ENCODE measurements around the gene IGF2R. TPM values are rescaled to one million over a fixed set of nuclear protein-coding genes. Genes with fewer than 3 reads are reported as not detected.
"Not testable (repeated sequence)": the region's sequence is repeated elsewhere in the genome, so short reads cannot be mapped to it uniquely, and the experiment has no call there.

Gene IGF2R
- total RNA-seq, 1 donor from 2014 or later = 156 TPM

GRCh38 chr6:159961528-159961927 lies 7.4 kb upstream of the IGF2R start:
- H3K36me3 ChIP-seq = no peaks in the 10 kb centered on the region
- TF ChIP-seq CTCF (IDR thresholded peaks at IDR 0.05) = no peak
- H3K9me3 ChIP-seq = no peaks in the 10 kb centered on the region
- intact Hi-C loops (cut with DNase I) = no loop called here
- H3K27ac ChIP-seq = no peak overlapping the region
- peaks cover 7% of the 10 kb centered on the region for H3K4me1 ChIP-seq
- no peaks in the 10 kb centered on the region for H3K27me3 ChIP-seq (ENCODE audit: low read depth)
- DNase-seq = no peak
- no peak overlapping the region for H3K4me3 ChIP-seq
- ATAC-seq = no peak

GRCh38 chr6:159963111-159963510 lies 5.8 kb upstream of the IGF2R start:
- H3K9me3 ChIP-seq = no peaks in the 10 kb centered on the region
- H3K36me3 ChIP-seq = no peaks in the 10 kb centered on the region
- TF ChIP-seq CTCF (IDR thresholded peaks at IDR 0.05) = no peak
- intact Hi-C loops (cut with DNase I) = no loop called here
- H3K27ac ChIP-seq = no peak overlapping the region
- ATAC-seq = no peak
- no peak for DNase-seq
- no peak overlapping the region for H3K4me3 ChIP-seq
- H3K4me1 ChIP-seq = peaks cover 7% of the 10 kb centered on the region
- H3K27me3 ChIP-seq (ENCODE audit: low read depth) = no peaks in the 10 kb centered on the region

GRCh38 chr6:159964046-159964445 lies 4.8 kb upstream of the IGF2R start:
- no peaks in the 10 kb centered on the region for H3K36me3 ChIP-seq
- H3K27ac ChIP-seq = no peak overlapping the region
- ATAC-seq = no peak
- TF ChIP-seq CTCF (IDR thresholded peaks at IDR 0.05) = no peak
- no peak overlapping the region for H3K4me3 ChIP-seq
- H3K27me3 ChIP-seq (ENCODE audit: low read depth) = no peaks in the 10 kb centered on the region
- H3K9me3 ChIP-seq = no peaks in the 10 kb centered on the region
- no peak for DNase-seq
- H3K4me1 ChIP-seq = peaks cover 7% of the 10 kb centered on the region
- intact Hi-C loops (cut with DNase I) = no loop called here

- TF ChIP-seq CTCF (IDR thresholded peaks at IDR 0.05) = no peak
- Histone ChIP-seq H3K27me3 (ENCODE audit: low read depth) (no peaks in the 10 kb centered on the region), H3K27ac (no peak overlapping the region), H3K4me3 (no peak overlapping the region), H3K36me3 (no peaks in the 10 kb centered on the region), H3K9me3 (no peaks in the 10 kb centered on the region), H3K4me1 (peaks cover 14% of the 10 kb centered on the region)
- no peak for ATAC-seq
- DNase-seq = no peak
- intact Hi-C loops (cut with DNase I) = no loop called here
Measured at GRCh38 chr6:159966339-159966738, 2.5 kb upstream of the IGF2R start.

GRCh38 chr6:159966981-159967380 lies 1.9 kb upstream of the IGF2R start:
- Histone ChIP-seq H3K36me3 (no peaks in the 10 kb centered on the region), H3K9me3 (no peaks in the 10 kb centered on the region), H3K4me3 (no peak overlapping the region), H3K4me1 (peaks cover 20% of the 10 kb centered on the region), H3K27me3 (ENCODE audit: low read depth) (no peaks in the 10 kb centered on the region), H3K27ac (no peak overlapping the region)
- TF ChIP-seq CTCF (IDR thresholded peaks at IDR 0.05) = no peak
- ATAC-seq (no peak), DNase-seq (no peak)
- intact Hi-C loops (cut with DNase I) = no loop called here

- DNase-seq; ATAC-seq; intact Hi-C loops (cut with DNase I); H3K27ac ChIP-seq; H3K4me3 ChIP-seq; H3K27me3 ChIP-seq (ENCODE audit: low read depth); H3K36me3 ChIP-seq; H3K9me3 ChIP-seq: not testable (repeated sequence)
- peaks cover 27% of the 10 kb centered on the region for H3K4me1 ChIP-seq
Measured at GRCh38 chr6:159967621-159968020, 1.3 kb upstream of the IGF2R start.
